MCF 10A (cell line): Measurements from ENCODE around the gene FAM181A. TPM values are rescaled to one million over a fixed set of nuclear protein-coding genes. Genes with fewer than 3 reads are reported as not detected.

Experiments
- BruUV-seq: library from RNA; stranded (reverse); fragments of 400-500 nt; replicated peaks from 2 replicates; lab custom pipeline; 2021; lab: Mats Ljungman, UMichigan
- CTCF ChIA-PET: fragments of 300-600 bp; sonication (Branson Sonifier 250); formaldehyde crosslinking; extraction: SDS; loops from one replicate; lab custom pipeline; 2021; ENCODE audit warnings: antibody characterized with exemption, inconsistent platforms; lab: Yijun Ruan, JAX
- POLR2A ChIA-PET: fragments of 300-600, 350-650 bp; sonication (Branson Sonifier 250); formaldehyde crosslinking; extraction: SDS; loops from one replicate; lab custom pipeline; 2020; ENCODE audit warnings: antibody characterized with exemption, inconsistent platforms; lab: Yijun Ruan, JAX
- DNase-seq: peaks from one replicate; pipeline ENCODE4 v3.0.0-alpha.2; 2018; ENCODE audit not compliant: unreplicated experiment
- H3K27ac Mint-ChIP-seq: one replicate; pipeline ENCODE4 v1.8.0; 2022; ENCODE audit warnings: mild to moderate bottlenecking, low read depth, mixed read lengths; ENCODE audit not compliant: unreplicated experiment
- H3K27me3 Mint-ChIP-seq: one replicate; pipeline ENCODE4 v1.8.0; 2022; ENCODE audit warnings: mixed read lengths; ENCODE audit not compliant: insufficient read depth, unreplicated experiment
- H3K36me3 Mint-ChIP-seq: one replicate; pipeline ENCODE4 v1.8.0; 2022; ENCODE audit warnings: mild to moderate bottlenecking, moderate library complexity, mixed read lengths; ENCODE audit not compliant: insufficient read depth, unreplicated experiment
- H3K4me1 Mint-ChIP-seq: one replicate; pipeline ENCODE4 v1.8.0; 2022; ENCODE audit warnings: mixed read lengths; ENCODE audit not compliant: insufficient read depth, unreplicated experiment
- H3K4me3 Mint-ChIP-seq: one replicate; pipeline ENCODE4 v1.8.0; 2022; ENCODE audit warnings: mild to moderate bottlenecking, moderate library complexity, mixed read lengths; ENCODE audit not compliant: unreplicated experiment
- H3K9me3 Mint-ChIP-seq: one replicate; pipeline ENCODE4 v1.8.0; 2022; ENCODE audit warnings: mixed read lengths; ENCODE audit not compliant: unreplicated experiment
- intact Hi-C: fragments of 100-400 bp; cut with micrococcal nuclease; formaldehyde crosslinking; loops from 2 replicates; pipeline ENCODE4 v1.14.1; 2022
- total RNA-seq: library from RNA; stranded (reverse); gene quantifications from 2 replicates; pipeline ENCODE4 v1.2.3, GENCODE V29; 2022
- TF ChIP-seq, protein P1 (sequence below): fragments of 200-600 bp; IDR thresholded peaks from one replicate; pipeline ENCODE4 v1.8.0; 2022; ENCODE audit warnings: antibody characterized with exemption, mild to moderate bottlenecking; ENCODE audit not compliant: unreplicated experiment

Gene FAM181A
- total RNA-seq, 1 experiment from 2014 or later = not detected

DNA sequence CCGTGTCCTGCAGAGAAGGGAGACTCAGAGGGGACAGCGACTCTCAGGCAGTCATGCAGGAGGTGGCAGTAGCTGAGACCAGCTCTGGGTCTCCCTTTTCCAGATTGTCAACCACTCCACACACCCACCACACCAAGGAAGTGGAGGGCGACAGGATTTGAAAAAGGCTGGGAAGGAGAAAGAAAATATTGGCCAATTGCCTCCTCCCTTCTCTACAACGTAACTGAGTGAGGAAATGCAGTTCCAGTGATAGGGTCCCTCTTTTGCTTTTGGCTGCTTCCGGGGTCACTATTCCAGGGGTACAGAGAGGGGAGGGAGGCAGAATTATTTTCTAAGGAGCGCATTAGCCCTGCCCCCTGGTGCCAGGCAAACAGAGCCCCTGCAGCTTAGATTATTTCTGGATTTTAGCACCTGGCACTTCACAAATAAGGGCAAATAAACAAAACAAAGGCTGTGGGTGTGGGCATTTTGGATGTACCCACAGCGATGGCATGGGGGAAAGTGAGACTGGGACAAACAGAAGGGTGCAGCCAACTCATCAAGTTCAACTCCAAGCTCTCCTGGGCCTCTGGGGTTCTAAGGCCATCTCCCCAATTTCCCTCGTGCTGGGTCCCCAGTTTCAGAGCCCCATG, 28.8 kb downstream of the FAM181A start:
- DNase-seq = no peak
- BruUV-seq = no TSS peak
- Mint-ChIP-seq H3K27ac (no peak overlapping the region), H3K4me1 (peaks cover 21% of the 10 kb centered on the region), H3K9me3 (no peaks in the 10 kb centered on the region), H3K36me3 (peaks cover 6% of the 10 kb centered on the region), H3K4me3 (no peak overlapping the region), H3K27me3 (no peaks in the 10 kb centered on the region)
- ChIA-PET CTCF (interaction anchor here (0.6 kb wide), 1 partner anchor 18 kb away, joined by 5 read pairs; no protein-coding TSS in a partner anchor), POLR2A (interaction anchor here (1.0 kb wide), 1 partner anchor 44 kb away, joined by 3 read pairs; no protein-coding TSS in a partner anchor)
- TF ChIP-seq, protein P1, sequence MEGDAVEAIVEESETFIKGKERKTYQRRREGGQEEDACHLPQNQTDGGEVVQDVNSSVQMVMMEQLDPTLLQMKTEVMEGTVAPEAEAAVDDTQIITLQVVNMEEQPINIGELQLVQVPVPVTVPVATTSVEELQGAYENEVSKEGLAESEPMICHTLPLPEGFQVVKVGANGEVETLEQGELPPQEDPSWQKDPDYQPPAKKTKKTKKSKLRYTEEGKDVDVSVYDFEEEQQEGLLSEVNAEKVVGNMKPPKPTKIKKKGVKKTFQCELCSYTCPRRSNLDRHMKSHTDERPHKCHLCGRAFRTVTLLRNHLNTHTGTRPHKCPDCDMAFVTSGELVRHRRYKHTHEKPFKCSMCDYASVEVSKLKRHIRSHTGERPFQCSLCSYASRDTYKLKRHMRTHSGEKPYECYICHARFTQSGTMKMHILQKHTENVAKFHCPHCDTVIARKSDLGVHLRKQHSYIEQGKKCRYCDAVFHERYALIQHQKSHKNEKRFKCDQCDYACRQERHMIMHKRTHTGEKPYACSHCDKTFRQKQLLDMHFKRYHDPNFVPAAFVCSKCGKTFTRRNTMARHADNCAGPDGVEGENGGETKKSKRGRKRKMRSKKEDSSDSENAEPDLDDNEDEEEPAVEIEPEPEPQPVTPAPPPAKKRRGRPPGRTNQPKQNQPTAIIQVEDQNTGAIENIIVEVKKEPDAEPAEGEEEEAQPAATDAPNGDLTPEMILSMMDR = no peak
- intact Hi-C loops = no loop called here

DNA sequence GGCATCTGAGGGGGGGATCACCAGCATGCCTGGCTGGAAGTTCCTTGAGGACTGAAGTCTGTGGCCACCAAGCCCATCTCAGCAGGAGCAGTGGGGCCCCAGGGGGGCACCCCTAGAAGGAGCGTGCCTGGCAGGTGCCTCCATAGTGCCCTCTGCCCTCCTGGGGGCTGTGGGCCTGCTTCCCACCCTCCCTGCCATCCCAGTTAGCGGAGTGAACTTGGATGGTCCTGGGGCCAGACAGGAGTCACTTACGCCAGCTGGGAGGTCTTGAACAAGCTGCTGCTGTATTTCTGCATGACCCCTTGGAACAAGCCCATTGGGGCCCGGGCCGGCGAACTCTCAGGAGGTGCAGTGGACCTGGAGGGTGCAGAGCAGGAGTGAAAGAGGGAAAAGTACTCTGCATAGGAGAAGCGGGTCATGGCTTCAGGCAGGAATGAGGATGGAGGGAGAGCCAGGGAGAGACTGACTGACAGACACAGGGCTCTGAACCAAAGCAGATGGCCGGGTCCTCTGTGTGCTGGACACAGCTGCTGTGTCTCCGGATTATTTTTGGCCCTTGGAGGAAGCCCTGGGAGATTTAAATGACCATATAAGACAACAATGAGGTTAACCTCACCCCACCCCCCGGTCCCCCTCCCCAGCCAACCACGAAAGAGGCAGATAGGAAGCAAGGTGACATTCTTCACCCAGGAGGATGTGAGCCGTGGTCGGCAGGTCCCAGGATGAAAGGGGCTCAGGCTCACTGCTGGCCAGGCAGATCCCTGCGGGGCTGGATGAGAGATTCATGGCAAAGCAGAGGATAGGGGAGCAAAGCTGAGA, 29.6 kb downstream of the FAM181A start:
- CTCF ChIA-PET = no interaction called here
- peaks cover 19% of the 10 kb centered on the region for H3K4me1 Mint-ChIP-seq

DNA sequence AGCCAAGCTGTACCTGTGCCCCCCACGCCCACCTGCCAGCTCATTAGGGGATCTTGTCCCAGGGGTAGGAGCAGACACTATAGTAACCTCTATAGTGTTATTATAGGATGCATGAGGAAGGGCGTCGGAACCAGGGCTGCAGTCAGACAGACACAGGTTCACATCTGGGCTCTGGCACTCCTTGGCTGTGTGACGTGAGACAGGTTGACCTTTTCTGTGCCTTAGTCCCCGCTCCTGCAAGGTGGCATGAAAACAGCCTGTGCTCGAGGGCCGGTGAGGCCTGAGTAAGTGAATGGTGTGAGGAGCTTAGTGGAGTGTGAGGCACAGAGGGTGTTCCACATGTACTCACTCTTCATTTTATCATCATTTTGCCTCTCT, 30.2 kb downstream of the FAM181A start:
- Mint-ChIP-seq H3K36me3 (peaks cover 6% of the 10 kb centered on the region), H3K4me3 (no peak overlapping the region), H3K27me3 (no peaks in the 10 kb centered on the region), H3K4me1 (peaks cover 16% of the 10 kb centered on the region), H3K9me3 (no peaks in the 10 kb centered on the region), H3K27ac (no peak overlapping the region)
- ChIA-PET POLR2A (no interaction called here), CTCF (interaction anchor here (0.9 kb wide), 1 partner anchor 301 kb away, joined by 3 read pairs; no protein-coding TSS in a partner anchor)
- intact Hi-C loops = no loop called here
- TF ChIP-seq, protein P1 = no peak
- no peak for DNase-seq
- BruUV-seq = no TSS peak

More for the DNA sequence above, 29.6 kb downstream of the FAM181A start:
- no peak for DNase-seq
- POLR2A ChIA-PET = no interaction called here
- intact Hi-C loops = no loop called here
- Mint-ChIP-seq H3K27ac (no peak overlapping the region), H3K9me3 (no peaks in the 10 kb centered on the region), H3K36me3 (peaks cover 6% of the 10 kb centered on the region), H3K27me3 (no peaks in the 10 kb centered on the region), H3K4me3 (no peak overlapping the region)
- TF ChIP-seq, protein P1 = no peak
- BruUV-seq = no TSS peak
